ENCODE measurements around the gene EIF2AK3. TPM values are rescaled to one million over a fixed set of nuclear protein-coding genes. Genes with fewer than 3 reads are reported as not detected.

EIF2AK3 gene
- total RNA-seq, 1 donor from 2014 or later, result 18.5 TPM

DNA sequence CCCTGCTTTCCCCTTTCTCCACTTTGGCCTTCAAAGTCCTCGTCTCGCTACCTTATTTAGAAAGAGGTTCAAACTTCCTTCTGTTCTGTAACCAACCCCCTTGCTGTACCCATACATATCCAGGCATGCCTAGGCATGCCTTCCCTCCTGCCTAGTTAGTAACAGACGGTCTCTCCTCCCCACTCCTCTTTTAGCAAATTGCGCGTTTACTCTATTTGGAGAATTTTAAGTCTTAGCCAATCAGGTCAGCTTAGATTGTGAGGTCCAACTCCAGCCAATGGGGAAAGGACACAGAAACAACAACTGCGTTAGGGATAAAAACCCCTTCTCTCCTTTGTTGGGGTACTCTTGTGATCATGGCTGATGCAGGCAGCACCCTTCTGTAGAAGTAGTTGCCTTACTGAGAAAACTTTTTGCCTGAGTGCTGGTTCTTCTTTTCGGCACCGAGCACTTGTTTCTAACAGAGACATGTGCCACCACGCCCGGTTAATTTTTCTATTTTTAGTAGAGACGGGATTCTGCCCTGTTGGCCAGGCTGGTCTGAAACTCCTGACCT, 88.8 kb downstream of the EIF2AK3 start:
- H3K27ac Mint-ChIP-seq (ENCODE audit: unreplicated experiment), result no peak overlapping the region
- TF ChIP-seq, protein P1, sequence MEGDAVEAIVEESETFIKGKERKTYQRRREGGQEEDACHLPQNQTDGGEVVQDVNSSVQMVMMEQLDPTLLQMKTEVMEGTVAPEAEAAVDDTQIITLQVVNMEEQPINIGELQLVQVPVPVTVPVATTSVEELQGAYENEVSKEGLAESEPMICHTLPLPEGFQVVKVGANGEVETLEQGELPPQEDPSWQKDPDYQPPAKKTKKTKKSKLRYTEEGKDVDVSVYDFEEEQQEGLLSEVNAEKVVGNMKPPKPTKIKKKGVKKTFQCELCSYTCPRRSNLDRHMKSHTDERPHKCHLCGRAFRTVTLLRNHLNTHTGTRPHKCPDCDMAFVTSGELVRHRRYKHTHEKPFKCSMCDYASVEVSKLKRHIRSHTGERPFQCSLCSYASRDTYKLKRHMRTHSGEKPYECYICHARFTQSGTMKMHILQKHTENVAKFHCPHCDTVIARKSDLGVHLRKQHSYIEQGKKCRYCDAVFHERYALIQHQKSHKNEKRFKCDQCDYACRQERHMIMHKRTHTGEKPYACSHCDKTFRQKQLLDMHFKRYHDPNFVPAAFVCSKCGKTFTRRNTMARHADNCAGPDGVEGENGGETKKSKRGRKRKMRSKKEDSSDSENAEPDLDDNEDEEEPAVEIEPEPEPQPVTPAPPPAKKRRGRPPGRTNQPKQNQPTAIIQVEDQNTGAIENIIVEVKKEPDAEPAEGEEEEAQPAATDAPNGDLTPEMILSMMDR (IDR thresholded peaks at IDR 0.05), result no peak
- no peak overlapping the region for H3K4me3 Mint-ChIP-seq (ENCODE audit: unreplicated experiment)
- no peaks in the 10 kb centered on the region for H3K36me3 Mint-ChIP-seq (ENCODE audit: low read depth)
- H3K4me1 Mint-ChIP-seq (ENCODE audit: low read depth), result no peaks in the 10 kb centered on the region
- peaks cover 8% of the 10 kb centered on the region for H3K27me3 Mint-ChIP-seq (ENCODE audit: low read depth)
- DNase-seq (ENCODE audit: low spot score), result no peak
- peaks cover 6% of the 10 kb centered on the region for H3K9me3 Mint-ChIP-seq (ENCODE audit: low read depth)

DNA sequence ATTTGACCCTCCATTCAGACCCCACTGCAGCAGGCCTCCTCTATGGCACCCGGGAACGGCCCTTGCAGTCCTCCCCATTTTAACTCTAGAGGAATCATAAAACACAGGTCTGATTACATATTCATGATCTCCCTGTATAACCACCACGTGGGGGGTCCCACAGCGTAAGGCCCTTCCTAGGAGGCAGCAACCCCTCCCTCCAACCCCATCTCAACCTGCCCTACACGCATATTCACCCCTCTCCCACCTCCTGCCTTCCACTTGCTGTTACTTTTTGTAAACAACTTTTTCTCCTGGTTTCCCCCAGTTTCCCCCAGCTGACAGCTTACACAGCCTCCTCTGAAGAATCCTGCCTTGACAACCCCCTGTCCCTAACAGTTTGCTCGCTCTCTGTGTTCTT, 89.6 kb downstream of the EIF2AK3 start:
- Mint-ChIP-seq H3K4me1 (ENCODE audit: low read depth) (no peaks in the 10 kb centered on the region), H3K36me3 (ENCODE audit: low read depth) (no peaks in the 10 kb centered on the region), H3K27me3 (ENCODE audit: low read depth) (peaks cover 9% of the 10 kb centered on the region), H3K4me3 (ENCODE audit: unreplicated experiment) (no peak overlapping the region), H3K9me3 (ENCODE audit: low read depth) (peaks cover 6% of the 10 kb centered on the region), H3K27ac (ENCODE audit: unreplicated experiment) (no peak overlapping the region)
- no peak for DNase-seq (ENCODE audit: low spot score)
- TF ChIP-seq, protein P1 (IDR thresholded peaks at IDR 0.05), result no peak

DNA sequence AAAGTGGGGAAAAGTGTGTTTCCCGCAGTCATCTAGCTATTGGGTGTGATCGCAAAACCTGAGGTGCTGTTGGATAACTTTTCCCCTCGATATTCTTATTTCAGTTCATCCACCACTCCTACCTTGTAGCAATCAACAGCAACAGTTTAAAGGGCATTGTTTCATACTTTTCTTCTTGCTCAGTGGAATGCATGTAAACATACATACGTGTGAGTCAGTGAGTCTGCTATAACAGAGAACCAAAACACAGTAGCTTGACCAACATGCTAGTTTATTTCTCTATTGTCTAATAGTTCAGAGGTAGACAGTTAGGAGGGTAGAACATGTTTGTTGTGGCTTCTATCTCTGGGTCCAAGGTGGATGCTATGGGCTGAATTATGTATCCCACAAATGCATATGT, 97.2 kb downstream of the EIF2AK3 start:
- Mint-ChIP-seq H3K27me3 (ENCODE audit: low read depth) (peaks cover 16% of the 10 kb centered on the region), H3K27ac (ENCODE audit: unreplicated experiment) (no peak overlapping the region), H3K4me3 (ENCODE audit: unreplicated experiment) (no peak overlapping the region), H3K4me1 (ENCODE audit: low read depth) (no peaks in the 10 kb centered on the region), H3K9me3 (ENCODE audit: low read depth) (peaks cover 3% of the 10 kb centered on the region), H3K36me3 (ENCODE audit: low read depth) (no peaks in the 10 kb centered on the region)
- no peak for DNase-seq (ENCODE audit: low spot score)
- TF ChIP-seq, protein P1 (IDR thresholded peaks at IDR 0.05), result no peak

DNA sequence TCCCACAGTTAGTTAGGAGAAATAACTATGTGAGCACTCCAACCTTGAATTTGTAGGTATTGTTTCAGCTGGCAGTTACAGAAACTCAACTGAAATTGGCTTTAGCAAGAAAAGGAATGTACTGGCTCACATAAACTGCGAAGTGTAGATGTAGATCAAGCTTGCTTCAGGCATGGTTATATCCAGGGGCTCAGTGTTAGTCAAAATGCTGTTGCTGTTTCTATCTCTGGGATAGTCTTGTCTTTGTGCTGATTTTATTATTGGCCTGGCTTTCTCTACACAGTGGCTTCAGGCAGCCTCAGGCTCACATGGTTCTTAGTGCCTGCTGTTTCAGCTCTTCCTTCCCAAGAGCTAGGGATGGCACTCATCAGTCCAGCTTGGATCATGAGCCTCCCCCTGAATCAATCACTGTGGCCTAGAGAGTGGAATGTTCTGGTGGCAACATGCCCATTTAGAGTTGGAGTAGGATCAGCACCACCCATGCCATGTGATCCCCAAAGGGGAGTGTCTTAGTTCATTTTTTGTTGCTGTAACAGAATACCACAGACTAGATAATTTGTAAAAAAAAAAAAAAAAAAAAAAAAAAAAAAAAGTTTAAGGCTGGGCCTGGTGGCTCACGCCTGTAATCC, 105.7 kb downstream of the EIF2AK3 start:
- Mint-ChIP-seq H3K36me3 (ENCODE audit: low read depth) (peaks cover 6% of the 10 kb centered on the region), H3K27ac (ENCODE audit: unreplicated experiment) (no peak overlapping the region), H3K4me1 (ENCODE audit: low read depth) (no peaks in the 10 kb centered on the region), H3K4me3 (ENCODE audit: unreplicated experiment) (no peak overlapping the region), H3K9me3 (ENCODE audit: low read depth) (peaks cover 4% of the 10 kb centered on the region), H3K27me3 (ENCODE audit: low read depth) (peaks cover 20% of the 10 kb centered on the region)
- TF ChIP-seq, protein P1 (IDR thresholded peaks at IDR 0.05), result no peak
- DNase-seq (ENCODE audit: low spot score), result no peak

DNA sequence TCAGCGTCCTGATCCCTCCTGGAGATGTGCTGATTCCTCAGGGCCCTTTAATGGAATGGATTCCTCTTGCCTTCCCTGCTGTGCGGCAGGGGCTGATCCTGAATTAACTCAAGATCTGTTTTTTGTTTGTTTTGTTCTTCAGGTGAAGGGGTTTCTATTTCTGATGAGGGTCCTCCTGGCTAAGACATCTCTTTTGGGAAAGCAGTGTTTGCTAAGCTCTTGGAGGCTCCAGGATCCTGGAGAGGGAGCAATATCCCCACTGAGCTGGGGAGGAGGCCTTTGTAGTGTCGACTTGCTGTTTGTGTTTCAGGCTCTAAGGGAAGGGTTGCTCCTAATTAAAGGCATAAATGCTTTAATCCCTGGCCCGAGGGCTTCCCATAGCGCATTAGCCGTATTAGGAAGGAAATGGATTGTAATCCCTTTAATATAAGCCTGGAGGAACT, 109.5 kb downstream of the EIF2AK3 start:
- H3K27ac Mint-ChIP-seq (ENCODE audit: unreplicated experiment), result no peak overlapping the region
- H3K4me3 Mint-ChIP-seq (ENCODE audit: unreplicated experiment), result no peak overlapping the region
- H3K4me1 Mint-ChIP-seq (ENCODE audit: low read depth), result no peaks in the 10 kb centered on the region
- peaks cover 16% of the 10 kb centered on the region for H3K27me3 Mint-ChIP-seq (ENCODE audit: low read depth)
- no peaks in the 10 kb centered on the region for H3K9me3 Mint-ChIP-seq (ENCODE audit: low read depth)
- H3K36me3 Mint-ChIP-seq (ENCODE audit: low read depth), result peaks cover 3% of the 10 kb centered on the region
- no peak for DNase-seq (ENCODE audit: low spot score)
- TF ChIP-seq, protein P1 (IDR thresholded peaks at IDR 0.05), result no peak

Other genes with a start within 250 kb of the EIF2AK3 start
- not detected in 3 replicates for gene FOXI3, start 174.8 kb downstream of the EIF2AK3 start, total RNA-seq
- 8.6 to 9.0 TPM (median 8.9 TPM) in 3 replicates for gene RPIA, start 64.2 kb upstream of the EIF2AK3 start, total RNA-seq